Hippocampal formation (tissue), 2 donors: Measurements from ENCODE around the gene ISY1.

Experiments used
- DNase-seq, 2 donors: peaks; one replicate each; lab custom pipeline; 2025; lab: John Stamatoyannopoulos, UW

Gene ISY1

GRCh38 chr3:129087138-129087702 lies 73.6 kb downstream of the ISY1 start:
- no peak for DNase-seq

GRCh38 chr3:129085818-129086217 lies 75.0 kb downstream of the ISY1 start:
- no peak for DNase-seq

- no peak for DNase-seq
Measured at GRCh38 chr3:129085165-129085715, 75.6 kb downstream of the ISY1 start.

- no peak for DNase-seq
Measured at GRCh38 chr3:129084501-129084900, 76.4 kb downstream of the ISY1 start.

GRCh38 chr3:129082026-129082425 lies 78.8 kb downstream of the ISY1 start:
- no peak for DNase-seq

GRCh38 chr3:129081503-129081902 lies 79.4 kb downstream of the ISY1 start:
- DNase-seq: no peak

GRCh38 chr3:129078510-129078909 lies 82.4 kb downstream of the ISY1 start:
- no peak for DNase-seq
